ENCODE data around the gene SUPT3H.

The SUPT3H gene

DNA sequence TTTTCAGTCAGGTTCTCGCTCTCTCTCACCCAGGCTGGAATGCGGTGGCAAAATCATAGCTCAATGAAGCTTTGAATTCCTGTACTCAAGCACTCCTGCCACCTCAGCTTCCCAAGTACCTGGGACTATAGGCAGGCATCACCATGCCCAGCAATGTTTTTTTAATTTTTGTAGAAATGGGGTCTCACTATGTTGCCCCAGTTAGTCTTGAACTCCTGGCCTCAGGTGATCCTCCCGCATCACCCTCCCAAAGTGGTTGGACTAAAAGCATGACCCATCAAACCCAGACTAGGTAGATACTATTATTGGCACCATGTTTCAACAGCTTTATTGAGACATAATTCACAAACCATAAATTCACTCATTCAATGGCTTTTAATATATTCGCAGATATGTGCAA, 122.3 kb downstream of the SUPT3H start:
- no peak for DNase-seq

DNA sequence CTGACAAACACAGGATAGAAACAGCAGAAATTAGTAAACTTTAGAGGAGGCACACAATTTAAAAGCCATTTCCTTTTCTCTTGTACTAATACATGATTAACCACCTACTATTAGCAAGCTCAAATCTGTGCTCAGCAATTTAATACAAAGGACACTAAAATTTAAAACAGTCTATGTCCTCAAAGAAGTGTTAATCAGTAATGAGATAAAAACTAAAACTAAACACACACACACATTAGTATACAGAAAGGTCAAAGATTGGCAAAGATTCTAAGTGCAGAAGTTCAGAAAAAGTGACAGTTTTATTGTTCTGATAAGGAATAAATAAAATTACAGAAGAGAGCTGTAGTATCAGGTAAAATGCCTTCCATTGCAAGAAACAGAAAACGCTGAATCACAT, 123.5 kb downstream of the SUPT3H start:
- no peak for DNase-seq

DNA sequence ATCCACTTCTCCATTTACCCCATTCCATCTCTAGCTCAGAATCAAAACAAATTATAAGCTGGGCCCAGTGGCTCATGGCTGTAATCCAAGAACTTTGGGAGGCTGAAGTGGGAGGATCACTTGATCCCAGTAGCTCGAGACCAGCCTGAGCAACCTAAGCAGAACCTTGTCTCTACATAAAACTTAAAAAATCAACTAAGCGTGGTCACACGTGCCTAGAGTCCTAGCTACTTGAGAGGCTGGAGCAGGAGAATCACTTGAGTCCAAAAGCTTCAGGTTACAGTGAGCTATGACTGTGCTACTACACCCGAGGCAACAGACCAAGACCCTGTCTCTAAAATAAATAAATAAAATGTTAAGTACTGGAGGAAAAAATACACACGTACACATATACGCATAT, 124.3 kb downstream of the SUPT3H start:
- DNase-seq, result no peak

DNA sequence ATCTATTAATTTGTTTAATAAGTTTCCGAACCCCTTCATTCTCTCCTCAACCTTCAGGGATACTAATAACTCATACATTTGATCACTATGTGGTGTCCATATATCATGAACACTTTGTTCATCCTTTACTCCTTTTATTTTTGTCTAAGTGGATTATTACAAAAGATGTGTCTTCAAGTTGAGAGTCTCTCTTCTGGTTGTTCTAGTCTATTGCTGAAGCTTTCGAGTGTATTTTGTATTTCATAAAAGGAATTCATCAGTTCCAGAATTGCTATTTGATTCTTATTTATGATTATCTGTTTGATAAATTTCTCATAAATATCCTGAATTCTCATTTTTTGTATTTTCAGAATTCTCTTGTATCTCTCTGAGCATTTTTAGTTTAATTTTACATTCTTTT, 146.1 kb downstream of the SUPT3H start:
- DNase-seq, result no peak

DNA sequence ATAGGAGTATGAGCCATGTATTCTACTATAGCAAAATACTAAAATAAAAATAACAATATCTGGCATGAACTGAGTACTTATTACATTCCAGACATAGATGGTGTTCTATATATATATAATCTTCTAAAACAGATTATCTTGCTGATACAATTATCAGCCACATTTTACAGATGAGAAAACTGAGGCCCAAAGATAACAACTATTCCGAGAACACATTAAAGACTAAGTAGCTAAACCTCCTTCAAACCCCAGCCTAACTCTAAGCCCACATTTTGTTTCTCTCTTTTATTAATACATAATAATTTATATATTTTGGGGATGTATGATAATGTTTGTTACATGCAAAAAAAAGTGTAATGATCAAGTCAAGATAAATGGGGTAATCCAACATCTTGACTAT, 148.3 kb downstream of the SUPT3H start:
- DNase-seq, result no peak

DNA sequence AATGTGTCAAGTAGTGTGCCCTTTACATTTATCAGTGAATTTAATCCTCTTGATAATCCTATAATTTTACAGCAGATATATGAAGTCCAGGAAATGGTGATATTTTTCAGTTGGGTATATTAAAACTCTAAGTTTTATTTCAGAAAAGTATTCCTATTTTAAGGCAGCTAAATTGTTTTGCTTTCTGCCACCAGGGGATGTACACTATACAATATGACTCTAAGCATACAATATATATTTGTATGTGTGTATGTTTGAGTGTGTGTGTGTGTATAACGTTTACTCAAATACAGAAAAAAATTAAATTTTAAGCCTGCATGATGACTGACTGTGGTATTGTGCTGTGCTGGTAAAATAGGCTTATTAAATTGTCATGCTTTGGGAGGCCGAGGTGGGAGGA, 151.7 kb downstream of the SUPT3H start:
- DNase-seq, result peak in 1 of 5 experiments; percentile 9

DNA sequence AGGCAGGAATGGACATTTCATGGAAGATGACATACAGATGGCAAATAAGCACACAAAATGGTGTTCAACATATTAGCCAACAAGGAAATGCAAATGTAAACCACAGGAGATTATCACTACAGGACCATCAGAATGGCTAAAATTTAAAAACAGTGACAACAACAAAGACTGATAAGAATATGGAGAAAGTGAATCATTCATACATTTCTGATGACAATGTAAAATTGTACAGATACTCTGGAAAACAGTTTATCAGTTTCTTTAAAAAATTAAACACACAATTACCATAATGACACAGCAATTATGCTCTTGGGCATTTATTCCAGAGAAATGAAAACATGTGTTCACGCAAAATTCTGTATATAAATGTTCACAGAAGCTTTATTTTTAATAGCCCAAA, 155.4 kb downstream of the SUPT3H start:
- no peak for DNase-seq

DNA sequence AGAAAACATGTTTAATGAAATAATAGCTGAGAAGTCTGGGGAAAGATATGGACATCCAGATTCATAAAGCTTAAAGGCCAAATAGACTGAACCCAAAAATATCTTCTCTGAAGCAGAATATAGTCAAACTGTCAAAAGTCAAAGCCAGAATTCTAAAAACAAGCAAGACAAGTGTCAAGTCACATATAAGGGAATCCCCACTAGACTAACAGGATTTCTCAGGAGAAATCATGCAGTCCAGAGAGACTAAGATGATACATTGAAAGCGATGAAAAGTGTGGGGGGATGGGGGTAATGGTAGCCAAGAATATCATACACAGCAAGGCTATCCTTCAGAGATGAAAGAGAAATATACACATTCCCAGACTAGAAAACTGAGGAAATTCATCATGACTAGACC, 162.0 kb downstream of the SUPT3H start:
- DNase-seq, result no peak

DNA sequence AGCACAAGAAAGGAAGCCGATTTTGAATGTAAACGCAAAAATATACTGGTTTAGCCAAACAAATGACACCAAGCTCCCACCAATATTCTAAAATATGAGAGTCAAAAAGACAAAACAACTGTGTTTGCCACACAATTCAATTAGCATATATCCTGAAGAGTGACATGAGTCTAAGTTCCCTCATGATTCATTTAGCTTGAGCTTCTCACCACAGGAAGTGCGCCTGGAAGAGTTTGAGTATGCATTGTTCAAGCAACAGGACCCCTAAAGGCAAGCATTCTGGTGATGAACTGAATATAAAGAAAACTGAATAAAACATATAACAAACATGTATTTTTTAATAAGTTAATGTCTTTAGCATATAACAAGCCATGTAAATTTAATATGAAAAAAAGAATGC, 164.8 kb downstream of the SUPT3H start:
- DNase-seq, result peak in 1 of 5 experiments; percentile 61

DNA sequence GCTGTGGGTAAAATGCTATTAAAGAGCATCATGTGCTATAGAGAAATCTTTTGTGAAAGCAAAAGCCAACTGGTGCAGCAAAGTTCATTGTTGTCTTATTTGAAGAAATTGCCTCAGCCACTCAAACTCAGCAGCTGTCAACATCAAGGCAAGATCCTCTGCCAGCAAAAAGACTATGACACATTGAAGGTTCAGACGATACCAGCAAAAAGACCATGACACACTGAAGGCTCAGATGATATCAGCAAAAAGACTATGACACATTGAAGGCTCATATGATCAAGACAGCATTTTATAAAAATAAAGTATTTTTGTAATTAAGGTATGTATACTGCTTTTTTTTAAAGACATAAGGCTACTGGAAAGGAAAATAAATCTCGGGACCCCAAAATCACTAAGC, 168.0 kb downstream of the SUPT3H start:
- DNase-seq, result no peak

DNA sequence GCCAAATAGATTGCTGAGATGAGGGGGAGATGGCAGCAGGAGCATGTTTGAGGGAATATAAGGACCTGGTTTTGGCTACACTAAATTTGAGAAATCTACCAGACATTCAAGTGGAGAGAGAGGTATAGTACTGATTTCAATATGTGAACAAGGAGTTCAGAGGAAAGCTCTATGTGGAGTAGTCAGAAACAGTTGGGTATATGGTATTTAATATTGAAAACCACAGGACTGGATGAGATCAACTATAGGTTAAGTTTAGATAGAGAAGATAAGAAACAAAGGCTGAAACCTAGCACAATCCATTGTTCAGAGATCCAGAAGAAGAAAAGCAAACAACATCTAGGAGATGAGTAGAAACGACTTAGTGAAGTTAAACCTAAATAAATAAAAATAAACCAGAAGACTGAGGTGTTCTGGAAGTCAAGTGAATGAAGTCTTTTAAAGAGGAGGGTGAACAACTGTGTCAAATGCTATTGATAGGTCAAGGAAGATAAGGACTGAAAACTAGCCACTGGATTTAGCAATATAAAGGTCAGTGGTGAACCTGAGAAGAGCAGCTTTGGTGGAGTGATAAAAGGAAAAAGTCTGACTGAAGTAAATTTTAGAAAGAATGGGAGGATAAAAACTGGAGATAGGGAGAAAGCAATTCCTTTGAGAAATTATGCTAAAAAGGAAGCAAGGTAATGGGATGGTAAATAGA, 170.8 kb downstream of the SUPT3H start:
- DNase-seq, result peak in 1 of 5 experiments; percentile 61

DNA sequence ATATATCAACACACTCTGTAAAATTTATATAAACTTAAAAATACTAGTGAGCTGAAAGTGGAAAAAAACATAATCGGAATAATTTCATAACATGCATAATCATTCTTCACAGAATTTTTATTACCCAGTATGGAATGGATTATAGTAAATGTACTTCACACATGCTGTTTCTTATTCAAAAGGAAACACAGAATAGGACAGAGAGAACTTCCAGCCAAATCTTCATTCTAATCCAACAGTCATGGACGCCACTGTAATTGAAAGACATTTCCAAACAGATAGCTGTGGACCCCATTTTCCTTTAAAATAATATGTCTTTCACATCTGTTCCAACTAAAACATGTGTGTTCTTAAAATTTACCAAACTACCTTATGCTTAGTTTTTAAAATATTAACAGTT, 176.2 kb downstream of the SUPT3H start:
- DNase-seq, result no peak

DNA sequence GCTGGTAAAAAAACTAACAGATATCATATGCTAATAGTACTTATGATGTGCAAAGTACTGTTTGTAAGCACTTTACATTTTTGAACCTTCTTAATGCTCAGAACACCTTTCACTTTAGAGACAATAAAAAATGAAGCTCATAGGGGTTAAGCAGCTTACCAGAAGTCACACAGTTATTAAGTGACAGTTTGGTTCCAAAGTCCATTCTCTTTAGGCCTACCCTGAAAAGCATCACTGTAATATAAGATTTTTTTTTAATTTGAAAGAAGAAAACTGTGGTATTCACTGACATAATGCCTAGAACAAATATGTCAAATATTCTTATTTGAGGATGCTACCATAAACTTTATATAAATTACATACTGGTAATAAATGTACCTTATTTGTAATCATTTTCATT, 177.2 kb downstream of the SUPT3H start:
- DNase-seq, result no peak

DNA sequence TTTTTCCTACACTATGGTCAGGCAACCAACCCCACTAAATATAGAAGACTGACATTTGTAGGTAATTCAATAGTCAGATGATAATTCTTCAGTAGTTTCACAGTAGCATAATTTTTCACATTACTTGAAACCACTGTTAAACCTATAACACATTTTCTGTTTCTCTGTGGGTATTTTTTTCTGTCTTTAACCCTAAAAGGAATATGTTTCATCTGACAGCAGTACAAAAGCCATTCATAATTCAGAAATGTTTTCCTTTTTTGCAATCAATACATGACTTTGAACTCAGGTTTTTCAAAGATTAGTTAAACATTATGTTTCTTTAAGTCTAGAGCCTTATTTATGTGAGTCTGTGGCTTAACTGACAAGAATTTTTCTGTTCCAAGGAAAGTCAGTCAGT, 178.2 kb downstream of the SUPT3H start:
- peak in 1 of 5 experiments; percentile 55 for DNase-seq

DNA sequence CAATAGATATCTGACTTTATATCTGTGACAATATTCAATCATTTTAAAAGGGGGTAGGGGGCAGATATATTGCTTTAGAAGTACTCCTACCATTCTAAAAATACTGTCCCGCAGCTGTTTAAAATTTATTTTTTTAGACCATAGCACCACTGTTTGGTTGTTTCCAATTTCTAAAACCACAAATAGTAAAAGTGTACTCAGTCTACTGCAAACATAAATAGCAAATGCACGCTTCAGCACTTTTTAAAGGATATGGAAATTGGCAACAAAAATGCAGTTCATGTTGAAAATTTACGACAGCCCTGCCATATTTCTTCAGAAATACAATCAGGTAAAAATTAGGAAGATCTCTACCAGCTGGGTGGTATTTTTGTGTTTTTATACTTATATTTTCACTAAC, 181.6 kb downstream of the SUPT3H start:
- no peak for DNase-seq

DNA sequence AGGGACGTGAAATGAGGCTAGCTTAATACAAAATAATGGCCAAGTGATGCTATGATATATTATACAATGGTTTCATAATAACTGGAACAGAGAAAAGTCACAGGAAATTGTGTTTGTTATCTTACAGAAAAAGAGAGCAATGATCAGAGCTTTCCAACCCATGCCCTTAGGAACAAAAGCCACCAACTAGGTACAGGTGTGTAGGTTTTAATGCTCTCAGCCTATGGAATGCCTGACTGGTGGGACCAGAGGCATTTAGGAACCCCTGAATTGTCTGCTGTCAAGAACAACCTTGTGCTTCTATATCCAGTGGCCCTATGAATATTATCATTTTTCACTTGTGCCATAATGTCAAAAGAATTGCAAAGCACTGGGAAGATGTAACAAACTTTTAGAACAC, 182.6 kb downstream of the SUPT3H start:
- DNase-seq, result no peak

DNA sequence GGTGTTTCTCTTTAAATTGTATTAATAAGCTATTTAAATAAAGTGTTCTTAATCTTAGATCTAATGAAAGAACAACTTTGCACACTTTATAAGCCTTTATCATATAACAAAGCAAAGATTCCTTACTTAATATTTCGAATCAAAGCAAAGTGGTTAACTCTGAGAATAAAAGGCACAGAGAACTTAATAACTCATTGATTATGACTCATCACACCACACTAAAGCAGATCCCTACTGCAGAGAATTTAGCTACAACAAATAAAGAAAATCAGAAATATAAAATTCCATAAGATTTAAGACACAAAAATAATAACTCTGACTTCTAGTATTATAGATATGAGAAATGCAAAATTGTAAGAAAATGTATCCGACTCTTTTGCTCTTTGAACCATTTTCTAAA, 185.2 kb downstream of the SUPT3H start:
- no peak for DNase-seq

DNA sequence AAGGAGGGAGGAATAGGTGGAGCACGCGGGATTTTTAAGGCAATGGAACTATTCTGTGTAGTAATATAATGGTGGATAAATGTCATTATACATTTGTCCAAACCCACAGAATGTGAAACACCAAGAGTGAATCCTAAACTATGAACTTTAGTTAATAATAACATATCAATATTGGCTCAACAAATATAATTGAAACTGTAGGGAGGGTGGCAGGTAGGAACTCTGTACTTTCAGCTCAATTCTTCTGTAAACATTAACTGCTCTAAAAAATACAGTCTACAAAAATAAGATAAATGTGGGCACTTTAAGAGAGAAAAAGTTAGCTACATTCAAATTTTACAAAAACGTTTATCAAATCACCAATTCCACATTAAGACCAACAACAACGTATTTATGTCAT, 186.3 kb downstream of the SUPT3H start:
- no peak for DNase-seq

DNA sequence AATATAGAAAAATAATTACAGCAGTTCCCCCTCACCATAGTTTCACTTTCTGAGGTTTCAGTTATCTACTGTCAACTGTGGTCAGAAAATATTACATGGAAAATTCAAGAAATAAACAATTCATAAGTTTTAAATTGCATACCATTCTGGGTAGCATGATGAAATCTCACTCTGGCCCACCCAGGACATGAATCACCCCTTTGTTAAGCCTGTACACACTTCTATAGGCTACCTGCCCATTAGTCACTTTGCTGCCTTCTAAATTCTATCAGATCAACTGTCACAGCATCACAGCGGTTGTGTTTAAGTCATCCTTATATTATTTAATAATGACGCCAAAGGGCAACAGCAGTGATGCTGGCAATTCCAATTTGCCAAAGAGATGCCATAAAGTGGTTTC, 189.9 kb downstream of the SUPT3H start:
- peak in 1 of 5 experiments; percentile 14 for DNase-seq

DNA sequence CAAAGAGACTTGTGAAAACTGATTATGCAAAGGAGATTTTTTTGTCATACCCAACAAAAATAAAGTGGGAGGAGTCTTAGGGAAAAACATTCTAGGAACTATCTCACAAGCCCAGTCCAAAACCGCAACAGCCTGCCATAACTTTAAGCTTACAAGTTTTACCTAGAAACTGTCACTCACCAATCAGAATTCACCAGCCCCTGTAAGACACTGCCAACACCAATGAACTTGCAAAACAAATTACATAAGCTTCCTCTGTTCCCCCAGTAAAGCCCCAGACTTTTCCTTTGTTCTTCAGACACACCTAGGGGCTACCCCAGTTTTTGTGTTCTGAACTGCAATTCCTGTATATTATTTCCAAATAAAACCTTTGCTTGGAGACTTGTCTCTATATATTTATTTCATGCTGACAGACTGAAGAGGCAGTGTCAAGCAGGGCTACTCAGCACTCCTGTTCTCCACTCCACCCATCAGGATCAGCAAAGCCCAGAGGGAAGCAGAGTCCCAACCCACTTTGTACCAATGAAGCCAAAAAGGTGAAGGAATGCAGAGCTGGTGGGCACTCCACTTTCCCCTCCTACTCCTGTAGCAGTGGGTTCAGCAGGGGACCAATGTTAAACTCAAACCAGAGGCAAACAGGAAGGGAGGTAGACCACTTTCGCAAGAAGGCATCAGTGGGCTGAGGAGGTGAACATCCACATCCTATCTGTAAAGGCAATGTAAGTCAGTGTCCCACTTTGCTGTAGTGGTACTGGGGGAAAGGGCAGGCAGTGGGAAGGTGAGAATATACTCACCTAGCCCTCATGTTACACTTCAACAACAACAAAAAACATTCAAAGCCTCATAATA, 192.1 kb downstream of the SUPT3H start:
- peak in 1 of 5 experiments; percentile 12 for DNase-seq

DNA sequence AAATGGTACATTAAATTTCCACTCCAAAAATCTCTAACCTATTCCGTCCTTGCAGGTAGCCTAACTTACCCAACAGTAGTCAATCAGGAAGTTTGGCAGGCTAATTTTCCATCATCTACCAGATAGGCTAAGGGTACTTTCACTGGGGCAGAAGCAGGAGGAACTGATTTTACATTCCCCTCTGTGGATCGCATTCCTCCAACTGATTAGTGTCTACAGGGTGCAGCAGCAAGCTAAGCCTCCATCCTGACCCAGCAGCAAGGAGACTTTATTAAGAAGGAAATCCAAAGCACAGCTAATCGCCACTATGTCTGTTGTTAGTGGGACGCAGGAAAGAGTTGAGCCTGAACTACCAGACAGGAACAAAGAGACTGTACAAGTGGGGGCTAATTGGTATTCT, 192.8 kb downstream of the SUPT3H start:
- no peak for DNase-seq

DNA sequence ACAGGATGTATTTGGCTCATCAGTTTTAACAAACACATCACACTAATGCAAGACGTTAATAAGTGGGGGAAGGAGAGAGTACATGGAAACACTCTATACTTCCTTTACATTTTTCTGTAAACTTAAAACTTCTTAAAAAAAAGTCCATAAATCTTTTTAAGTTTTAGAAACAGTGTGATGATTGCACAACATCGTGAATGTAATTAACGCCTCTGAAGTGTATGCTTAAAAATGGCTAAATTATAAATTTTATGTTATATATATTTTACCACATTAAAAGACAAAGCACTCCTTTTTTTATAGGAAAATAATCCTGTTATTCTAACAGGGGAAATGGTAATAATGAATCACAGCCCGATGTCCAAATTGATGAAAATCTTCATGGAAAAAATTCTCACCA, 193.7 kb downstream of the SUPT3H start:
- DNase-seq, result no peak

DNA sequence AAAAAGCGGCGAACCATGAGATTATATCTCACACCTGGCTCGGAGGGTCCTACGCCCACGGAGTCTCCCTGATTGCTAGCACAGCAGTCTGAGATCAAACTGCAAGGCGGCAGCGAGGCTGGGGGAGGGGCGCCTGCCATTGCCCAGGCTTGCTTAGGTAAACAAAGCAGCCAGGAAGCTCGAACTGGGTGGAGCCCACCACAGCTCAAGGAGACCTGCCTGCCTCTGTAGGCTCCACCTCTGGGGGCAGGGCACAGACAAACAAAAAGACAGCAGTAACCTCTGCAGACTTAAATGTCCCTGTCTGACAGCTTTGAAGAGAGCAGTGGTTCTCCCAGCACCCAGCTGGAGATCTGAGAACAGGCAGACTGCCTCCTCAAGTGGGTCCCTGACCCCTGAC, 201.4 kb downstream of the SUPT3H start:
- peak in 1 of 5 experiments; percentile 1 for DNase-seq

DNA sequence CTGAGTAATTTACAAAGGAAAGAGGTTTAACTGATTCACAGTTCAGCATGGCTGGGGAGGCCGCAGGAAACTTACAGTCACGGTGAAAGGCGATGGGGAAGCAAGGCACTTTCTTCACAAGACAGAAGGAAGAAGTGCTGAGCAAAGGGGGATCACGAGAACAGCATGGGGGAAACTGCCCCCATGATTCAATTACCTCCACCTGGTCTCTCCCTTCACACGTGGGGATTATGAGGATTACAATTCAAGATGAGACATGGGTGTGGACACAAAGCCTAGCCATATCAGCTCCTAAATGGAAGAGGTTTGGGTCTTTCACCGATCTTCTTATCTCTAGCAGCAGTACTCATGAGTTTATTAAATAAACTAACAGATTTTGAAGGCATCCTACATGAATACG, 202.5 kb downstream of the SUPT3H start:
- DNase-seq, result no peak
